Measurements from ENCODE around the gene TMEM161B. TPM values are rescaled to one million over a fixed set of nuclear protein-coding genes. Genes with fewer than 3 reads are reported as not detected.
"Not testable (repeated sequence)": the region's sequence is repeated elsewhere in the genome, so short reads cannot be mapped to it uniquely, and the experiment has no call there.

Gene TMEM161B
- total RNA-seq, 1 donor from 2014 or later = 21.1 TPM

GRCh38 chr5:88276378-88276777 is 7.7 kb upstream of the TMEM161B start:
- H3K27me3 Mint-ChIP-seq = no peaks in the 10 kb centered on the region

GRCh38 chr5:88275581-88275980 is 6.9 kb upstream of the TMEM161B start:
- H3K4me1 Mint-ChIP-seq (ENCODE audit: low read depth) = peaks cover 2% of the 10 kb centered on the region

More at GRCh38 chr5:88276378-88276777, 7.7 kb upstream of the TMEM161B start:
- Mint-ChIP-seq H3K4me3 (ENCODE audit: low read depth) (no peak overlapping the region), H3K4me1 (ENCODE audit: low read depth) (no peaks in the 10 kb centered on the region), H3K27ac (no peak overlapping the region), H3K9me3 (ENCODE audit: low read depth) (no peaks in the 10 kb centered on the region), H3K36me3 (ENCODE audit: insufficient read depth) (peaks cover 24% of the 10 kb centered on the region)
- no peak for TF ChIP-seq CTCF (IDR thresholded peaks at IDR 0.05; ENCODE audit: unreplicated experiment)
- DNase-seq (ENCODE audit: low spot score, unreplicated experiment) = no peak

GRCh38 chr5:88269222-88269771 is 652 bp upstream of the TMEM161B start:
- Mint-ChIP-seq H3K27me3 (no peaks in the 10 kb centered on the region), H3K27ac (peak overlapping the region; percentile 97), H3K4me3 (ENCODE audit: low read depth) (peak overlapping the region; percentile 99), H3K4me1 (ENCODE audit: low read depth) (peaks cover 18% of the 10 kb centered on the region), H3K36me3 (ENCODE audit: insufficient read depth) (peaks cover 27% of the 10 kb centered on the region), H3K9me3 (ENCODE audit: low read depth) (peaks cover 13% of the 10 kb centered on the region)
- no peak for DNase-seq (ENCODE audit: low spot score, unreplicated experiment)
- no peak for TF ChIP-seq CTCF (IDR thresholded peaks at IDR 0.05; ENCODE audit: unreplicated experiment)

More at GRCh38 chr5:88275581-88275980, 6.9 kb upstream of the TMEM161B start:
- H3K27me3 Mint-ChIP-seq = no peaks in the 10 kb centered on the region
- TF ChIP-seq CTCF (IDR thresholded peaks at IDR 0.05; ENCODE audit: unreplicated experiment) = no peak
- no peak overlapping the region for H3K4me3 Mint-ChIP-seq (ENCODE audit: low read depth)
- no peak for DNase-seq (ENCODE audit: low spot score, unreplicated experiment)
- H3K9me3 Mint-ChIP-seq (ENCODE audit: low read depth) = no peaks in the 10 kb centered on the region
- peaks cover 24% of the 10 kb centered on the region for H3K36me3 Mint-ChIP-seq (ENCODE audit: insufficient read depth)
- no peak overlapping the region for H3K27ac Mint-ChIP-seq

- not testable (repeated sequence) for H3K4me1 Mint-ChIP-seq (ENCODE audit: low read depth); H3K4me3 Mint-ChIP-seq (ENCODE audit: low read depth); DNase-seq (ENCODE audit: low spot score, unreplicated experiment); H3K27ac Mint-ChIP-seq; H3K27me3 Mint-ChIP-seq
- Mint-ChIP-seq H3K36me3 (ENCODE audit: insufficient read depth) (peaks cover 30% of the 10 kb centered on the region), H3K9me3 (ENCODE audit: low read depth) (peaks cover 15% of the 10 kb centered on the region)
These were observed 4.1 kb downstream of the TMEM161B start for GRCh38 chr5:88264565-88264964.

- Mint-ChIP-seq H3K4me3 (ENCODE audit: low read depth) (no peak overlapping the region), H3K9me3 (ENCODE audit: low read depth) (peaks cover 15% of the 10 kb centered on the region), H3K4me1 (ENCODE audit: low read depth) (peaks cover 12% of the 10 kb centered on the region)
These were observed 5.3 kb downstream of the TMEM161B start for GRCh38 chr5:88263349-88263748.

More at GRCh38 chr5:88263349-88263748, 5.3 kb downstream of the TMEM161B start:
- no peak for DNase-seq (ENCODE audit: low spot score, unreplicated experiment)
- Mint-ChIP-seq H3K36me3 (ENCODE audit: insufficient read depth) (peaks cover 30% of the 10 kb centered on the region), H3K27me3 (no peaks in the 10 kb centered on the region), H3K27ac (no peak overlapping the region)
- TF ChIP-seq CTCF (IDR thresholded peaks at IDR 0.05; ENCODE audit: unreplicated experiment) = no peak

Data from progenitor cell of endocrine pancreas (in vitro differentiated cells).